Calu3 (cell line): ENCODE results near the gene NDUFB10. TPM values are rescaled to one million over a fixed set of nuclear protein-coding genes. Genes with fewer than 3 reads are reported as not detected.

Experiments
- BruUV-seq: library from RNA; stranded (reverse); fragments of 400-500 nt; replicated peaks from 2 replicates; lab custom pipeline; 2021; lab: Mats Ljungman, UMichigan
- CTCF ChIA-PET: fragments of 300-600 bp; sonication (Branson Sonifier 250); formaldehyde crosslinking; loops from one replicate; lab custom pipeline; 2022; ENCODE audit warnings: antibody characterized with exemption; lab: Charles Lee
- DNase-seq: peaks from one replicate; pipeline ENCODE4 v3.0.0; 2022
- H3K27ac Mint-ChIP-seq: one replicate; pipeline ENCODE4 v1.8.0; 2022; ENCODE audit warnings: mixed read lengths; ENCODE audit not compliant: unreplicated experiment
- H3K27me3 Mint-ChIP-seq: one replicate; pipeline ENCODE4 v1.8.0; 2022; ENCODE audit warnings: mixed read lengths; ENCODE audit not compliant: unreplicated experiment
- H3K36me3 Mint-ChIP-seq: one replicate; pipeline ENCODE4 v1.8.0; 2022; ENCODE audit warnings: mild to moderate bottlenecking, moderate library complexity, mixed read lengths; ENCODE audit not compliant: insufficient read depth, unreplicated experiment
- H3K4me1 Mint-ChIP-seq: one replicate; pipeline ENCODE4 v1.8.0; 2022; ENCODE audit warnings: mild to moderate bottlenecking, low read depth, mixed read lengths; ENCODE audit not compliant: unreplicated experiment
- H3K4me3 Mint-ChIP-seq: one replicate; pipeline ENCODE4 v1.8.0; 2022; ENCODE audit warnings: mild to moderate bottlenecking, low read depth, moderate library complexity, mixed read lengths; ENCODE audit not compliant: unreplicated experiment
- H3K9me3 Mint-ChIP-seq: one replicate; pipeline ENCODE4 v1.8.0; 2022; ENCODE audit warnings: low read depth, mixed read lengths; ENCODE audit not compliant: unreplicated experiment
- CTCF ChIP-seq: fragments of 200-600 bp; IDR thresholded peaks from one replicate; pipeline ENCODE4 v1.8.0; 2022; ENCODE audit warnings: antibody characterized with exemption; ENCODE audit not compliant: unreplicated experiment
- intact Hi-C: fragments of 100-400 bp; cut with micrococcal nuclease; formaldehyde crosslinking; loops from one replicate; pipeline ENCODE4 v1.10.0; 2022; ENCODE audit not compliant: unreplicated experiment
- total RNA-seq: library from RNA; stranded (reverse); gene quantifications from 2 replicates; pipeline ENCODE4 v1.2.3, GENCODE V29; 2022

The NDUFB10 gene
- total RNA-seq, 1 experiment from 2014 or later = 148 TPM

GRCh38 chr16:1998360-1998835 lies 39.1 kb downstream of the NDUFB10 start:
- H3K27ac Mint-ChIP-seq = no peak overlapping the region
- no peak overlapping the region for H3K4me3 Mint-ChIP-seq
- CTCF ChIA-PET = no interaction called here
- no peaks in the 10 kb centered on the region for H3K9me3 Mint-ChIP-seq
- no TSS peak for BruUV-seq
- H3K27me3 Mint-ChIP-seq = no peaks in the 10 kb centered on the region
- peaks cover 57% of the 10 kb centered on the region for H3K36me3 Mint-ChIP-seq
- intact Hi-C loops = no loop called here
- TF ChIP-seq CTCF = no peak
- H3K4me1 Mint-ChIP-seq = peaks cover 17% of the 10 kb centered on the region
- DNase-seq = no peak

- BruUV-seq = no TSS peak
- no peak overlapping the region for H3K4me3 Mint-ChIP-seq
These were observed 39.8 kb downstream of the NDUFB10 start for GRCh38 chr16:1998852-1999801.

GRCh38 chr16:1999866-2000514 lies 40.7 kb downstream of the NDUFB10 start:
- no peaks in the 10 kb centered on the region for H3K9me3 Mint-ChIP-seq
- no peak overlapping the region for H3K27ac Mint-ChIP-seq
- peaks cover 52% of the 10 kb centered on the region for H3K36me3 Mint-ChIP-seq
- no peaks in the 10 kb centered on the region for H3K27me3 Mint-ChIP-seq
- peaks cover 12% of the 10 kb centered on the region for H3K4me1 Mint-ChIP-seq
- intact Hi-C loops = no loop called here
- BruUV-seq = no TSS peak
- no peak overlapping the region for H3K4me3 Mint-ChIP-seq
- TF ChIP-seq CTCF = no peak
- CTCF ChIA-PET = interaction anchor here (0.7 kb wide), 1 partner anchor 16 kb away, joined by 3 read pairs; no protein-coding TSS in a partner anchor
- DNase-seq = no peak

More at GRCh38 chr16:1998852-1999801, 39.8 kb downstream of the NDUFB10 start:
- Mint-ChIP-seq H3K27me3 (no peaks in the 10 kb centered on the region), H3K27ac (no peak overlapping the region), H3K9me3 (no peaks in the 10 kb centered on the region), H3K36me3 (peaks cover 52% of the 10 kb centered on the region), H3K4me1 (peaks cover 10% of the 10 kb centered on the region)
- intact Hi-C loops = no loop called here
- CTCF ChIA-PET = interaction anchor here (0.6 kb wide), 1 partner anchor 753 kb away, joined by 6 read pairs; no protein-coding TSS in a partner anchor
- no peak for TF ChIP-seq CTCF
- DNase-seq = no peak

- CTCF ChIA-PET = no interaction called here
- no peak for TF ChIP-seq CTCF
- intact Hi-C loops = no loop called here
- Mint-ChIP-seq H3K27me3 (no peaks in the 10 kb centered on the region), H3K27ac (no peak overlapping the region), H3K4me3 (no peak overlapping the region), H3K36me3 (peaks cover 51% of the 10 kb centered on the region), H3K9me3 (no peaks in the 10 kb centered on the region), H3K4me1 (peaks cover 12% of the 10 kb centered on the region)
- BruUV-seq = no TSS peak
- DNase-seq = no peak
These were observed 41.7 kb downstream of the NDUFB10 start for GRCh38 chr16:2001035-2001434.
